Stimulated activated CD8-positive, alpha-beta memory T cell treated with anti-CD3 and anti-CD28 coated beads, Interleukin-12 subunit alpha, Interleukin-12 subunit beta, amount 100 ng/mL, for 24 hours (primary cell): Measurements from ENCODE around the gene CA12.
"Not testable (repeated sequence)": the region's sequence is repeated elsewhere in the genome, so short reads cannot be mapped to it uniquely, and the experiment has no call there.

ENCODE experiments used
- DNase-seq: peaks from one replicate; pipeline ENCODE4 v3.0.0-alpha.2; 2020; ENCODE audit errors: extremely low read depth

The CA12 gene

GRCh38 chr15:63381301-63382204, at the start of gene CA12:
Gene CA12, minus strand, starts transcription at chr15:63381846. Its CDS starts 126 bp downstream, at chr15:63381720.
- DNase-seq = no peak

- no peak for DNase-seq
Measured at GRCh38 chr15:63430766-63431451, 49.3 kb upstream of the CA12 start.

GRCh38 chr15:63426552-63426951, 44.9 kb upstream of the CA12 start:
- DNase-seq = no peak

GRCh38 chr15:63425426-63425985, 43.9 kb upstream of the CA12 start:
- no peak for DNase-seq

- DNase-seq = no peak
Measured at GRCh38 chr15:63422891-63423590, 41.4 kb upstream of the CA12 start.

GRCh38 chr15:63421433-63421832, 39.8 kb upstream of the CA12 start:
- no peak for DNase-seq

- DNase-seq = no peak
Measured at GRCh38 chr15:63420333-63420747, 38.7 kb upstream of the CA12 start.

- no peak for DNase-seq
Measured at GRCh38 chr15:63418811-63419210, 37.2 kb upstream of the CA12 start.

GRCh38 chr15:63417721-63418120, 36.1 kb upstream of the CA12 start:
- no peak for DNase-seq

- not testable (repeated sequence) for DNase-seq
Measured at GRCh38 chr15:63417274-63417673, 35.6 kb upstream of the CA12 start.

- no peak for DNase-seq
Measured at GRCh38 chr15:63414474-63415120, 33.0 kb upstream of the CA12 start.

- no peak for DNase-seq
Measured at GRCh38 chr15:63412551-63412950, 30.9 kb upstream of the CA12 start.

- DNase-seq = no peak
Measured at GRCh38 chr15:63411866-63412265, 30.2 kb upstream of the CA12 start.

GRCh38 chr15:63409179-63409578, 27.5 kb upstream of the CA12 start:
- DNase-seq = no peak

GRCh38 chr15:63408524-63408923, 26.9 kb upstream of the CA12 start:
- no peak for DNase-seq

- DNase-seq = no peak
Measured at GRCh38 chr15:63407612-63408011, 26.0 kb upstream of the CA12 start.

GRCh38 chr15:63405683-63406390, 24.2 kb upstream of the CA12 start:
- no peak for DNase-seq

- no peak for DNase-seq
Measured at GRCh38 chr15:63405159-63405558, 23.5 kb upstream of the CA12 start.

GRCh38 chr15:63403254-63403945, 21.8 kb upstream of the CA12 start:
- no peak for DNase-seq
